Activated CD4-positive, CD25-positive, alpha-beta regulatory T cell treated with anti-CD3 and anti-CD28 coated beads, Interleukin-2, amount 50 U/mL, for 16 hours (primary cell): Measurements from ENCODE around the gene AGR3.

Experiments
- DNase-seq: peaks from one replicate; pipeline ENCODE4 v3.0.0-alpha.2; 2020; ENCODE audit warnings: low read depth, low spot score

The AGR3 gene

DNA sequence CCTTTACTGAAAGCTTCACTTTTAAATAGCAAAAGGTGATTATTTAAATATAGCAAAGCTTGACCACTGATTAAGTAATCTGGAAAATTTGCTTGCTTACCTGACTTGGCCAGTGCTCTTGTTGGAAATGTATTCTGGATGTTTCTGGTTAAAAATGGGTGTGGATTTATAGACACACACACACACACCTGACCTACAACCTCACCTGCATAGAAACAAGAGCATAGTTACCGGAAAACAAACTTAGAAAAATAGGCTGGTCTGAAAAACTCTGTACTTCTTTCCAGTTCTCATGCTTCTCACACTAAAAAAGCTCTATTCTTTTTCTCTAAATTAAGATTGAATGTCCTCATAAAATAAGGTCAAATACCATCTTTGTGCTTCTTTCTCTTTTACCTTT lies at the start of gene AGR3:
AGR3 (minus strand) TSS at position 140 of the 400 bp plus-strand sequence. CDS start 3,365 bp downstream, outside the sequence.
- no peak for DNase-seq

DNA sequence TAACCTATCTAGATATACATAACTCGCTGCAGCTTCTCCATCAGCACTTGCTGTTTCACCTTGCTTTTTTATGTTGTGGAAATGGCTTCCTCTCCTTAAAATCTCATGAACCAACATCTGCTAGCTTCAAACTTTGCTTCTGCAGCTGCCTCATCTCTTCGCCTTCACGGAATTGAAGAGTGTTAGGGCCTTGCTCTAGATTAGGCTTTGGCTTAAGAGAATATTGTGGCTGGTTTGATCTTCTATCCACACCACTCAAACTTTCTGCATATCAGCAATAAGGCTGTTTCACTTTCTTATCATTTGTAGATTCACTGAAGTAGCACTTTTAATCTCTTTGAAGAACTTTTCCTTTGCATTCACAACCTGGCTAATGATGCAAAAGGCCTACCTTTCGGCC lies 49.2 kb upstream of the AGR3 start:
- DNase-seq, result no peak

DNA sequence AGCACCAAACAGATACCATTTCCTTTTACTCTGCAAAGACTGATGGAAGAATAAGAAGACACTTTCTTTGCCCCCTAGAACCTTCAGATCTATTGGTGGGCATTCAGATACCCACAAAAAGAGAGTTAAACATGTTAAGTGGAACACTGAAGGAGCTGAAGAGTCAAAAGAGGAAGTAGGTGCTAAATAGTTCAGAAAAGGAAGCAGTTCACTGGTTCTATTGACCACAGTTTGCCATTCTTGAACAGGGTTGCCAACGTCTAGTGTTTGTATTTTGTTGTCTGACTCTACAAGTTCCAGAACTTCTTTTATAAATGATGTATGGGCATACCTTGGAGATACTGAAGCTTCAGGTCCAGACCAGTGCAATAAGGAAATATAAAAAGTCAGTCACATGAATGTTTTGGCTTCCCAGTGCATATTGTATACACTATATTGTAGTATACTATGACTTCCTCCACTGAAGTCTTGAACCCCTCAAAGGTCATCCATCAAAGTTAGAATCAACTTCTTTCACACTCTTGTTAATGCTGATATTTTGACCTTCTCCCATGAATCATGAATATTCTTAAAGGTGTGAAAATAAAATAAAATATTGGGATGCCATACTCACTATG lies 47.5 kb upstream of the AGR3 start:
- DNase-seq, result no peak

DNA sequence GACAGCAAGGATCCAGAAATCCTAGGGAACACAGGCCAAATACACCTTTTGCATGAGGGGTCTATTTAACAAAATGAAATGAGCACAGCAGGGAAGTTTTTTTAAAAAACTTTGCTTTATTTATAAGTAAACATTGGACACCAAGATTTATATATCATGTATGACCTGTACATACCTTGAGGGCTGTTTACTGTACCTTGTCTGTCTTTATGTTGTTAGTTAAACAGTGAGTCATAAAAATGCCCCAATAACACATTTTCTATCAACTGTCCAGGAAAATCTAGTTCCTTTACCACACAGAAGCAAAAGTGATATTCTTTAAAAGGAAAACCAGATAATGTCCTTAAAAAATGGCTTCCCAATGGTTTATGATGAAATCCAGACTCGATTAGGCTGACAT lies 45.1 kb upstream of the AGR3 start:
- DNase-seq, result no peak

DNA sequence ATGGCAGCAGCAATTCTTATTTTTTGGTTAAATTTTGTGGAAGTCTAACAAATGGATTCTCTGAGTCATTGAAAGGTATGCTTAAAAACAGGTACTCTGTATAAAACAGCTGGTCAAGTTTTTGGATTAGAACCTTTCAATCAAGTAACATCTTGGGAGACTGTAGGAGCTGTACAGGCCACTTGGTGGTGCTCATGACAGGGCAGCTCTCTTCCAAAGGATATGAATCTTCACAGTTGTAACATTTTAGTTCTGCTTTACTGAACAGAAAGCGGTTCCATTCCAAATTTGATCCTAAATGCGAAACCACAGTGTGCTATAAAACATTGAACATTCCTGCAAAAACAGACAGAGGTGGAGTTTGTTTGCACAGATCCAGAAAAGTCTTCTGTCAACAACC lies 44.5 kb upstream of the AGR3 start:
- DNase-seq, result no peak

DNA sequence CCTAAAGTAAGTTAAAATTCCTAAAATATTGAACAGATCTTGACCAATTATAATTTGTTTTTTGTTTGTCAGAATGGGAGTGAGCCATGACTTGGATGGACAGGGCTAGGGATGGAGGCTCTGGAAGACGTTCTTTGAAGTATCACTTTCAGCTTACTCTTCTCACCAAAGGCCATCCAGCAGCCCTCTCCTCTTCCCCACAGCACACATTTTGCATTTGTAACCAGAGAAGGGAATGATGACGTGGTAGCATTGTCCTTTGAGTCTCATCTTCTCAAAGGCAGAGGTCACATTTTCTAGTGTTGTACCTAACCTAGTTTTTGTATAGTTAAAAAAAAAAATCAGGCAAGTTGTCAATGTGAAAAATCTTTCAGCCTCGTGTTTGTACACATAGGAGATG lies 43.8 kb upstream of the AGR3 start:
- DNase-seq, result no peak

DNA sequence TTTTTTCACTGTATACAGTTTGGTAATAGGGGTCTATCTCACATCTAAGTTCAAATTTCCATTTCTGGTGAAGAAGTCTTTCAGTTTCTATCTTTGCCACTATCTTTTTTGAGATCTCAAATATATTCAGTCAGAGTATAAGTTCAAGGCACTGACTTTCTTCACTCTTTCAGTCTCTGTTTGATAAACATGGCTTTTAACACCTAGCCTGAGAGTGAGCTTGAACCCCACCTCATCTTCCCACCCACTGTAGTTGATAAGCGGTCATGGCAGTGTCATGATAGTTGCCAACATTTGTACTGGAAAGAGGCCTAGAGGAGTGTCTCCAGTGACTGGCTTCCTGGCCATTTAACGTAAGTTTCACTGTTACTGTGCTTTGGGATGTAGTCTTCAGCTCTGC lies 41.2 kb upstream of the AGR3 start:
- DNase-seq, result no peak

DNA sequence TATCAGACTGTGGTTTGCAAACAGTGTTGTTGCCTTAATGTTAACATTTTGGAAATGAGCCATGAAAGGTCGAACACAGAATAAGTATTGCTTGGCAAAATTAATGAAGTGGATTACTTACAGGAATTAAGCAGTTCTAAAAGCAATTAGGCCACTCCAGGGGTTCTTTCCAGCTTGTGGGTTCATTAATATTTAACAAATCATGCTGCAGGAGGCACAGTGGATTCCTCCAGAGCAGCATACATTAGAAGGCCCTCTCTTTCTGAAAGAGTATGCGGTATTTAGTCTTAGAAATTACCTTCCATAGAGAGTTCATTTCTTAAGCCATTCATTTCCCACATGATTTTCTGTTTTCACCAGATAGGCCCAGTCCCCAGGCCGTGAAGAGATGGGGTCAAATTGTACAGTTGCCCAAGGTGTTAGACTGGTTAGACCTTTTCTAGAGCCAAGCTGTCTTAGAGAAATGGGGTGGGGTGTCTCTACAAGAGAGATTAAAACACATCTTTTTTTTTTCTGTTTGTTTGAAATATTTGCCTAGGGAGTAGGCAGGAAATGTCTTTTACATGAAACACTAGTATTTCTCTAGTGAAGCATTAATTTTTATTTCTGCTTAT lies 40.0 kb upstream of the AGR3 start:
- no peak for DNase-seq

DNA sequence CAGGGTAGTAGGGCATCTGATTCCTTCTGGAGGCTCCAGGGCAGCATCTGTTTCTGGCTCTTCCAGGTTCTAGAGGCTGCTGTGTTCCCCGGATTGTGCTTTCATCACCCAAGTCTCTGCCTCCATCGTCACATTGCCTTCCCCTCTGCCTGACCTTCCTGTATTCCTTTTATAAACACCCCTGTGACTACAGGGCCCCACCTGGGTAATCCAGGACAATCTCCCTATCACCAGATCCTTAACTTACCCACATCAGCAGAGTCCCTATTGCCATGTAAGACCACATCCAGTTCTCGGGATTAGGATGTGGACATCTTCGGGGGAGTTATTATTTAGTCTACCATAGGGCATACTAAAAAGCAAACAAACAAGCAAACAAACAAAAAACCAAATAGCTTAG lies 39.4 kb upstream of the AGR3 start:
- DNase-seq, result no peak

DNA sequence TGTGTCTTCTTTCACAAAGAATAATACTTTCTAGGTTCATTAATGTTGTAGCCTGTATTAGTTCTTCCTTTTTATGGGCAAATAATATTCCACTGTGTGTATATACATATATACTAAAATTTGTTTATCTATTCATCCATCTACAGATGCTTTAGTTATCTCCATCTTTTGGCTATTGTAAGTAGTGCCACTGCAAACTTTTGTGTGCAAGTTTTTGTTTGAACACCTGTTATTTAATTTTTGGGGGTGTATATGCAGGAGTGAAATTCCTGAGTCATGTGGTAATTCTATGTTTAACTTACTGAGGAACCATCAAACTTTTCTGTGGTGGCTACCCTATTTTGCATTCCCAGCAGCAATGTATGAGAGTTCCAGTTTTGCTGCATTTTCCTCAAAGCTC lies 37.7 kb upstream of the AGR3 start:
- no peak for DNase-seq

DNA sequence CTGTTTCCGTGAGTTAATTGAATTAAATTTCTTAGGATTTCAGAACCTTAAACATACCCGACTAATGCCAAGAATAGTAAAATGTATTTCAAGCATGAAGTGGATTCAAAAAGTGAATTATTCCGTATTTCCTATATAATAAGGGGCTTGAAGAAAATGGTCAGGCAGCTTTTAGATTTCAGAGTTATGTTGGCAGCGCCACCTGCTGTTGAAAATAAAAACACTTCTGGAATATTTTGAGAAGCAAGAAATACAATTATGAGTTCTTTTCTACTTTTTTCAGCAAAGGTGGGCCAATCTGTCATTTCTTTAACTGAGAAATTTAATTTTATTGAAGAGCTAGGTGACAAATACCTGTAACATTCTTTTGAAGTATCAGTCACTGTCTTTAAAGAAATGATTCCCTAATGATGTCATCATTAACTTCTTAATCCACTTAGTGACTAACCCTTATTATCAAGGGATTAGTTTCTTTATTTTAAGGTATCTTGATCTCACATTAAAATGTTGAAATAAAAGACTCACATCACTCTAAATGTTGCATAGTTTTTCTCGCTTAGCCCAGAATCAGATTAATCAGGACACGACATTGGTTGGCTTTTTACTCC lies 36.6 kb upstream of the AGR3 start:
- no peak for DNase-seq

DNA sequence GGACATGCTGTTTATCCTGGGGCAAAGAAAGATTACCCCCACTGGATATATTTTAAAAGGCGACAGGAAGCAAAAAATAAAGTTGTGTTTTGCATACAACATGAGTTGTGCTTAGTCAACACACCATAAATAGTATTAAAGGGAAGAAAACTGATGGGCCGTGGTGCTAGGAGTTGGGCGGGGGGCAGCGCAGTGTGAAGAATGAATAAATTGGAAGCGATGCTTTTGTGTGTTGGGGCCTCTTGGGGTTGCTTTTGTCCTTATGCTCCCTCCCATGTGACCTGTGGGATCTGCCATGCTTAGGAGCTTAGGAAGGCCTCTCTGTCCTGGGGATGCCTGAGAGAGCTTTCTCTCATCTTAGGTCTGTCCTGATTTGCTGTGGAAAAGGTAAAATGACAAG lies 35.0 kb upstream of the AGR3 start:
- no peak for DNase-seq

DNA sequence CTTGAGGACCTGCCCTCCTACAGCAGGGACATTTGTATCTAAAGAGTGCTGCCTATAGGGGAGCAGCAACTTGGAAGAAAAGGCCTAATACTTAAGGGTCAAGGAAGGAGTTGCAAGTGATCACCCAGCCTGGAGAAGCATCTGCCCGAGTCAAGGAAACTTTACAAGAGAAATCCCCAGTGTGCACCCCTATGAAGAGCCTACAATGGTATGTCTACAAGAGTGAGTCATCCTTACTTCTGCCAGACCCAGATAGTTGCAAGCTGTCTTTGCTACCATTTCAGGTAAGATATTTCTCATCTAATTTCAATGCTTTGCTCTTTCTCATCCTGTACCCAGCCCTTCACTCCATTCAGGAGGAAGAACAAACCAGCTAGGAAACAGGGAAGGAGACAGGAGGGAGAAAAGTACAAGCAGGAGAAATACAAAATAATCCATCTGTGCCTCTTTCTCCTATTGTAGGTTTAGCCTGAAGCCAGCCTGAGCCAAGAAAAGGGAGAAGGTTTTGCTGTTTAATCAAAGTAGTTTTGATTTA lies 34.4 kb upstream of the AGR3 start:
- DNase-seq, result no peak

DNA sequence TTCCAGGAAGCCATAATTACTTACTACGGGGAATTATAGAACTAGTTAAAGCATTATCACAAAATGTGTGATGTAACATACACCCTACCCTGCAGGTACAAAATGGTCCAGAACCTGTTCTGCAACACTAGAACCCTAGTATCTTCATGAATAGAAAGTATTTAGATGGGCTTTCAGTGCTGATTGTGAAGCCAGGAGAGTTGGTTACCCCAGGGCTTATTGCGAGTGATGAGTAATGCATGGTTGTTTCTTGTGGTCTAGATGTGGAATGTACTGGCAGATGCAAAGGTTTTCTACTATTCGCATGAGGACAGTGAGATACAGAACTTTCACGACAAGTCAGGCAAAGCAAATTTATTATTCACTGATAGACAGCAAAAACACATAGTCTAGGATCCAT lies 33.6 kb upstream of the AGR3 start:
- DNase-seq, result no peak

DNA sequence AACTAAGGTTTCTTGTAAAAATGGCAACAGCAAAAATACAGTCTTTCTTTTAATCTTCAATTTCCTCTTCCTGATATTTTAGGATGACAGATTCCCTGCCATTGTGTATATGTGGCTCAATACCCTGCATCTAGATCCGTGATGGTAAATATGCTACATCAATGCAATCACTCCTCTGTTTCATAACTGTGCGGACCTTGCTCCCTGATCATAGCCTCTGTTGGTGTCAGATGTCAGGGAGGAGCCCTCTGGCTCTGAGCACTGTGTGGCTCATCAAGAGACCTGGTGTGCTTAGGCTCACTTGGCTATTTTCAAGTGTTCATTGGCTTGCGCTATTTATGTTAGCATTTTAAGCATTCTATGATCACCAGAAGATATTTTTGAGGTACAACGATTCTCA lies 33.0 kb upstream of the AGR3 start:
- DNase-seq, result no peak

DNA sequence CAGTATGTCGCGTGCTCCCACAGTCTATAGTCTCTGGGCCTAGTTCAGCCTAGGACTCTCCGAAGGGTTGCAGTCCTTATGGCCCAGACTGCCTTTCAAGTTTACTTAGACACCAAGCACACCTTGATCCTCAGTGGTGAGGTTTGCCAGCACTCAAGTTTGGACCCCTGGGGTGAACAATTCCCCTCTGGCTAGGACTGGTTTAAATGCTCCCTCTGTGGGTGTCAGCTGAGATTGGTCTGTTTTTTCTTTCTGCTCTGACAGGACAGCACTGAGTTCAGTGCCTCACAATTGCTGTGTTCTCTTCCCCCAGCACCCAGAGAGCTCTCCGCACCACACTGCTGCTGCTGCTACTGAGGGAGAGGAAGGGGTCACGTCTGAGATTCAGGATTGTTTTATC lies 31.9 kb upstream of the AGR3 start:
- no peak for DNase-seq

DNA sequence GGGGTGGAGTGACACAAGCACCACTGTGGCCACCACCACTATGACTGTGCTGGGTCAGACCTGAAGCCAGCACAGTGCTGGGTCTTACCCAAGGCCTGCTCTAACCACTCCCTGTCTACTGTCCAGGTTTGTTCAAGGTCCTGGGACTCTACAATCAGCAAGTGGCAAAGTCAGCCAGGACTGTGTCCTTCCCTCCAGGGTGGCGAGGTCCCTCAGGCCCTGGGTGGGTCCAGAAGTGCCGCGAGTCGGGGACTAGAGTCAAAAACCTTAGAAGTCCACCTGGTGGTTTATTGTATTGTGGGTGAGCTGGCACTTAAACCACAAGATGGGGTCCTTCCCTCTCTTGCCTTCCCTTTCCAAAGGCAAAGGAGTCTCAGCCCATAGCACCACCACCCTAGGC lies 30.8 kb upstream of the AGR3 start:
- no peak for DNase-seq

DNA sequence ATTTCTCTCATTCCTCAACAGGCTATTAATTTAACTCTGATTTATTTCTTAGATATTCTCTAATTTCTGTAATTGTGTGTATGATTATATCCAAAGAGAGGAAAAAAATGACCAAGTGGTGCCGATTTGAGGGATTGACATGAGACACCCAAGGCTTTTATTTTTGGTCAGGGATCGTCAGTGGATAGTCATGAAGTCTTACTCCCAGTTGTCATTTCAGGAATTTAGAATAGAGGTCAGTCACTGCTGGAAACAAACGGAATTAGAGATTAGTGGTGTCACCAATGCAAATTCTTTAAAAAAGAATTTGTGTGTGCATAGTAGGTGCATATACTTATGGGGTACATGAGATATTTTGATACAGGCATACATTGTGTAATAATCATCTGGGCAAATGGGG lies 26.8 kb upstream of the AGR3 start:
- no peak for DNase-seq

DNA sequence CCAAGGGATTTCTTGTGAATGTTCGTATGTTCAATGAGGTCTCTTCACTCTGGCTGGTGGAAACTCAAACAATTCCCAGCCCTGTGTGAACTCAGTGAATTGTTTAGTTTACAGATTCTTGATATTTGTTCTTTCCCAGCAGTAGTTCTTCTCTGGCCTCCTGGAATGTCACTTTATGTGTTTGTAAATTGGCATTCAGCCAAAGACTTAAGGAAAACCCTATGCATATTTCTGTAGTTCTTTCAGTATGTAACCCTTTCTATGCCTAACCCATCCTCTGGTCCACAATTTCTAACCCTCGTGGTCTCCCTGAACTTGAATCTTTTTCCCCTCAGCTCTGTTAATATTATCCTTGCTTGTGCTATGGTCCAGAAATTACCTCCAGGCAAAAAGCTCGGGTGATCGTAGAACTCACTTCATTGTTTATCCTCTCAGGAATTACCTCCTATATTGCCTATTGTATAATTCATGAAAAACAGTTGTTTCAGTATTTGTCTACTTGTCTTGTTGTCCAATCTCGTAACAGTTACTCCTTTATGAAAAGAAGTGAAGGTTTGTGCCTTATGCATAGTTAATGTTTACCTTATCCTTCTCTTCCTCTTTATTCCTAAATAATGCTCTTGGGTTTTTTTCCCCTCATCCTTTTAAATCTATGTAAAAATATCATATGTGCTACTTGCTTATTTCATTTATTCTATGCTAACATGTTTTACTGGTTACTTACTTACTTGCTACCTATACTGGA lies 23.7 kb upstream of the AGR3 start:
- DNase-seq, result no peak

DNA sequence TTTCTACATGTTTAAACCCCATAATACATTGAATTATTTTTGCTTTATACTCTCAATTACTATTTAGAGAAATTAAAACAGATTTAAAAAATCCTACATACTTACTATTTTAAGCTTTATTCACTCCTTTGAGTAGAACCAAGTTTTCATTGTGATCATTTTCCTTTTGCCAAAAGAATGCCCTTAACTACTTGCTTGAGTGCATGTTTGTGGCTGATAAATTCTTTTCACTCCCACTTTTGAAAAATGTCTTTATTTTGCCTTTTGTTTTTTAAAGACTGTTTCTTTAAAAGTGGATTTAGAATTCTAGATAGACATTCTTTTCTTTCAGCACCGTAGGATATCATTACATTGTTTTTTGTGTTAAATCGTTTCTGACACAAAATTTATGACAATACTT lies 22.3 kb upstream of the AGR3 start:
- no peak for DNase-seq

DNA sequence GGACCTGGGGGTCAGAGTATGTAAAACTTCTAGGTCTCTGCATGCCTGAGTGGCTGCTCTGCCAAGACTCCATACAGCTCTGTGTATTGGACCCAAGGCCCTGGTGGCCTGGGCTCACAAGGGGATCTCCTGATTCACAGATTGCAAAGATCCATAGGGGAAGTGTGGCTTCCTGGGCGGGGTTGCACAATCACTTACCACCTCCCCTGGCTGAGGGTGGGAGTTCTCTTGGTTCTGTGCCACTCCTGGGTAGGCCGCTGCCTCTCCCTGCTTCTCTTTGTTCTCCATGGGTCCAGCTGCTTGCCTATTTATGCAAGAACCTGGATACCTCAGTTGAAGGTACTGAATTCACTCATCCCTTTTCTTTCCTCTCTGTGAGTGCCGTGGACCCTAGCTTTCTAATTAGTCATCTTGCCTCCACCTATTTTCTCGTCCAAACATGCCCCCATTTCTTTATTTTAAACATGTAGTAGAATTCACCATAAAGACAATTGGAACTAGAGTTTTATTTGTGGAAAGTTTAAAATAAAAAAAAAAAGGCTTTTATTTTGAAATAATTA lies 18.5 kb upstream of the AGR3 start:
- DNase-seq, result no peak
